Activated CD8-positive, alpha-beta T cell treated with anti-CD3 and anti-CD28 coated beads for 36 hours (primary cell): ENCODE measurements around the gene DLG2. TPM values are rescaled to one million over a fixed set of nuclear protein-coding genes. Genes with fewer than 3 reads are reported as not detected.

Experiments used
- ATAC-seq: fragments of 200-7000 bp; cut with Tn5 transposase; one replicate; pipeline ENCODE4 v1.10.0; 2021; ENCODE audit warnings: mild to moderate bottlenecking, moderate library complexity
- CTCF ChIA-PET: fragments of 350-600 bp; sonication (Branson Sonifier 250); formaldehyde crosslinking; loops from one replicate; lab custom pipeline; 2021; ENCODE audit warnings: antibody characterized with exemption; lab: Charles Lee
- POLR2A ChIA-PET: fragments of 350-600 bp; sonication (Branson Sonifier 250); formaldehyde crosslinking; loops from one replicate; lab custom pipeline; 2021; ENCODE audit warnings: antibody characterized with exemption; lab: Charles Lee
- DNase-seq: peaks from one replicate; pipeline ENCODE4 v3.0.0-alpha.2; 2020
- H3K27ac Mint-ChIP-seq: one replicate; pipeline ENCODE4 v1.8.0; 2021; ENCODE audit warnings: mild to moderate bottlenecking, mixed read lengths
- H3K27me3 Mint-ChIP-seq: one replicate; pipeline ENCODE4 v1.8.0; 2021; ENCODE audit warnings: mixed read lengths
- H3K36me3 Mint-ChIP-seq: one replicate; pipeline ENCODE4 v1.8.0; 2021; ENCODE audit warnings: low read depth, mixed read lengths
- H3K4me1 Mint-ChIP-seq: one replicate; pipeline ENCODE4 v1.8.0; 2021; ENCODE audit warnings: low read depth, mixed read lengths
- H3K4me3 Mint-ChIP-seq: one replicate; pipeline ENCODE4 v1.8.0; 2021; ENCODE audit warnings: mild to moderate bottlenecking, moderate library complexity, mixed read lengths
- H3K9me3 Mint-ChIP-seq: one replicate; pipeline ENCODE4 v1.8.0; 2021; ENCODE audit warnings: mixed read lengths
- intact Hi-C: fragments of 100-400 bp; cut with micrococcal nuclease; formaldehyde crosslinking; loops from one replicate; pipeline ENCODE4 v1.10.0; 2022
- total RNA-seq, 2 experiments: library from RNA; stranded (reverse); gene quantifications; one replicate each; pipeline ENCODE4 v1.2.3, GENCODE V29; 2021
- TF ChIP-seq, protein P1 (sequence below): fragments of 200-600 bp; IDR thresholded peaks from one replicate; pipeline ENCODE4 v1.8.0; 2022; ENCODE audit warnings: antibody characterized with exemption, mild to moderate bottlenecking

DLG2 gene
- total RNA-seq, 2 experiments from 2014 or later, result 2.2 to 2.6 TPM

DNA sequence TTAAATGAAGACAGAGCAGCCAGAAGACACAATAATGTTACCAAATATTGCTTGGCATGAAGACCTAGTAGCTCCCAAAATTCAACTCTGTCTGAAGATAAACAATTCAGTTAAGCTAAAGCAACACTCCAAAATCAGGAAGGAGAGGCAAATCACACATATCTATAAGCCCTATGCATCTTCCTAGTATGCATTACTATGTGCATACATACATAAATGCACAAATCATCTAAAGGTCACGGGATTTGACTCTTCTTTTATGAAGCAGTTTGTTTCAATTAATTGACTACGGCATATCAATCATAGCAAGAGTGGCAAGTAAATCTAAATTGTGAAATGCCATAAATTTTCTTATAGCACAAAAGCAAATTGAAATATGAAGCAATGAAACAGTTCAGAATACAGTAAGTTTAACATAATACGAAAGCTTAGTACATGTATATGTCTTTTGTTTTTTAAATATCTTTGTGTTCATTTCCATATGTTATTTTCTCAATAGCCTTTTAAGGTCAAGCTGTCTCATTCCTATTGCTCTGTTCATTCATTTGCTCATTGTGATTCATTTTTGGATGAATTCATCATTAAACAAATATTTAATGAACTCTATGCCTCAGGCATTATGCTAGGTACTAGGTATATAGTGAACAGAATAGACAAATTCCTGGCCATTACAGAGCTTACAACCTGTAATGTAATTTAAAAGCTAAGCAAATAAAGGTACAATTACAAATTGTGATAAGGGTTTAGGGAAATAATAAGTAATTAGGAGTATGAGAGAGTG lies 540.5 kb downstream of the DLG2 start:
- POLR2A ChIA-PET, result no interaction called here
- peaks cover 33% of the 10 kb centered on the region for H3K9me3 Mint-ChIP-seq
- no peak overlapping the region for H3K4me3 Mint-ChIP-seq
- no peak overlapping the region for H3K27ac Mint-ChIP-seq
- intact Hi-C loops, result no loop called here
- no peaks in the 10 kb centered on the region for H3K36me3 Mint-ChIP-seq
- no peaks in the 10 kb centered on the region for H3K4me1 Mint-ChIP-seq
- TF ChIP-seq, protein P1, sequence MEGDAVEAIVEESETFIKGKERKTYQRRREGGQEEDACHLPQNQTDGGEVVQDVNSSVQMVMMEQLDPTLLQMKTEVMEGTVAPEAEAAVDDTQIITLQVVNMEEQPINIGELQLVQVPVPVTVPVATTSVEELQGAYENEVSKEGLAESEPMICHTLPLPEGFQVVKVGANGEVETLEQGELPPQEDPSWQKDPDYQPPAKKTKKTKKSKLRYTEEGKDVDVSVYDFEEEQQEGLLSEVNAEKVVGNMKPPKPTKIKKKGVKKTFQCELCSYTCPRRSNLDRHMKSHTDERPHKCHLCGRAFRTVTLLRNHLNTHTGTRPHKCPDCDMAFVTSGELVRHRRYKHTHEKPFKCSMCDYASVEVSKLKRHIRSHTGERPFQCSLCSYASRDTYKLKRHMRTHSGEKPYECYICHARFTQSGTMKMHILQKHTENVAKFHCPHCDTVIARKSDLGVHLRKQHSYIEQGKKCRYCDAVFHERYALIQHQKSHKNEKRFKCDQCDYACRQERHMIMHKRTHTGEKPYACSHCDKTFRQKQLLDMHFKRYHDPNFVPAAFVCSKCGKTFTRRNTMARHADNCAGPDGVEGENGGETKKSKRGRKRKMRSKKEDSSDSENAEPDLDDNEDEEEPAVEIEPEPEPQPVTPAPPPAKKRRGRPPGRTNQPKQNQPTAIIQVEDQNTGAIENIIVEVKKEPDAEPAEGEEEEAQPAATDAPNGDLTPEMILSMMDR, result no peak
- H3K27me3 Mint-ChIP-seq, result no peaks in the 10 kb centered on the region
- CTCF ChIA-PET, result no interaction called here
- DNase-seq, result no peak
- ATAC-seq, result no peak

DNA sequence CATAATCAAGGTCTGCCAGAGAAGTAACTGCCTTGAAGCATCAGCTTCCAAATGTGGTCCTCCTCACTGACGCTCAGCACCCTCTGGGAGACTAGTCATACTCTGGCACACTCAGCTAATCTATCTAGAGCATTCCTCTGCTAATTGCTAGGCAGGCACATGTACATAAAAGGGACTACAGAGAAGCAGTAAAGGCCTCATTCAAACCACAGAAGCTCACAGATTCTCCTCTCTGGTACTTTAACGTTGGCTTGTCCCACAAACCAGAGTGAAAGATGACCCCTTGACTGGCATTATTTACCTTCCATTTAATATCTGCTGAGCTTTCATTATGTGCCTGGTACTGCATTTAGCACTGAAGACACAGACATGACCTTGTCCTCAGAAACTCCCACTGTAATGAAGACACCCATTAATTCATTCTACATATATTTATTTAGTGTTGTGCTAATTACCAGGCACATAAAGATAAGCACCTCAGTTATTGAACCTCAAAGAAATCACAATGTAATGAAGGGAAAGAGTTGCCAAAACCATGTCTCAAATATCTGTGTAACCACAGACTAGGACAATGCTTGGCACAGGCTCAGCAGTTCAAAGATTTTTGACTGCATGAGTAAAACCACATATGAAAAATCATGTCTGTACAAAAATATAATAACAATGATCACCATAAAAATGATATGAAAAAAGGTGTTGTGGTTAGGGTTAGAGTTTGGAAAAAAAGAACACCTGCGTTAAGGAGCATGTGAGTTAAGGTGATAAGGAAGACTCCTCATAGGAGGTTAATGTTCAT lies 550.4 kb downstream of the DLG2 start:
- Mint-ChIP-seq H3K9me3 (peaks cover 34% of the 10 kb centered on the region), H3K27ac (no peak overlapping the region), H3K27me3 (no peaks in the 10 kb centered on the region), H3K36me3 (no peaks in the 10 kb centered on the region), H3K4me1 (no peaks in the 10 kb centered on the region), H3K4me3 (no peak overlapping the region)
- ATAC-seq (no peak), DNase-seq (no peak)
- intact Hi-C loops, result no loop called here
- POLR2A ChIA-PET, result no interaction called here
- CTCF ChIA-PET, result no interaction called here
- TF ChIP-seq, protein P1, result no peak

DNA sequence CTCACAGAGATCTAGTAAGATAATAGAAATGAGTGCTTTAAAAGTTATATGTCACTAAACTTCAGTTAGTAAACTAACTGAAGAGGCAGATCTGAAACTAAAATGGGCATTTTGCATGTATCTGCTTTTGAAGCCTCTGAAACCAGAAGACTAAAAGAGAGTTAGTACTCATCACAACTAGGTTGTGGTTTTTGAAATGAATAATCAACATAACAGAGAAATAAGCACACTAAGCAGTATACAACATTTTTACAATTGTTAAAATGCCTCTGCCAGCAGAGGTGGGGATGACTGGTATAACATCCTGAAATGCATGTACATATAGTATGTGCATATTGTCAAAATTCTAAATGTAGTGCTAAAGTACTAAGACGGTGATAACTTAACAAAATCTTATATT lies 564.5 kb downstream of the DLG2 start:
- DNase-seq (no peak), ATAC-seq (no peak)
- CTCF ChIA-PET, result no interaction called here
- intact Hi-C loops, result no loop called here
- Mint-ChIP-seq H3K36me3 (no peaks in the 10 kb centered on the region), H3K9me3 (peaks cover 8% of the 10 kb centered on the region), H3K4me3 (no peak overlapping the region), H3K27me3 (no peaks in the 10 kb centered on the region), H3K27ac (no peak overlapping the region), H3K4me1 (no peaks in the 10 kb centered on the region)
- TF ChIP-seq, protein P1, result no peak
- POLR2A ChIA-PET, result no interaction called here

DNA sequence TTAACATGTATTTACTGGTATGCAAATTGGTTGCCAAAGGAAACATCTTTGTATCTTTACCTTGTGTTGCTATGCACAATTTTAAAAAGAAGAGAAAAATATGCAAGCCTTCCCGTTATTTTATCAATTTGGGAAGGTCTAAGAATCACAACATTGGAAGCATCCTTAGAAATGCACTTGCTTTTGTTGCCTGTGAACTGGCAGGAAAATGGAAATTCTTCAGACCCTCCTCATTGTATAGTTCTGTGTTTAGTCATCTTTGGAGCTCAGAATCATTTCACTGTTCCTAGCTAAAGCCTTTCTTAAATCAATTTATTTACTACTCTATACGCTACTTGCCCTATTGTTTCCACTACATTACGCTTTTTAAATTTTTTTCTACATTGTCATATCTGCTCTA lies 574.5 kb downstream of the DLG2 start:
- H3K4me1 Mint-ChIP-seq, result no peaks in the 10 kb centered on the region
- no peak overlapping the region for H3K27ac Mint-ChIP-seq
- peaks cover 8% of the 10 kb centered on the region for H3K9me3 Mint-ChIP-seq
- POLR2A ChIA-PET, result no interaction called here
- no peaks in the 10 kb centered on the region for H3K27me3 Mint-ChIP-seq
- ATAC-seq (no peak), DNase-seq (no peak)
- intact Hi-C loops, result no loop called here
- H3K4me3 Mint-ChIP-seq, result no peak overlapping the region
- CTCF ChIA-PET, result no interaction called here
- H3K36me3 Mint-ChIP-seq, result no peaks in the 10 kb centered on the region
- TF ChIP-seq, protein P1, result no peak

DNA sequence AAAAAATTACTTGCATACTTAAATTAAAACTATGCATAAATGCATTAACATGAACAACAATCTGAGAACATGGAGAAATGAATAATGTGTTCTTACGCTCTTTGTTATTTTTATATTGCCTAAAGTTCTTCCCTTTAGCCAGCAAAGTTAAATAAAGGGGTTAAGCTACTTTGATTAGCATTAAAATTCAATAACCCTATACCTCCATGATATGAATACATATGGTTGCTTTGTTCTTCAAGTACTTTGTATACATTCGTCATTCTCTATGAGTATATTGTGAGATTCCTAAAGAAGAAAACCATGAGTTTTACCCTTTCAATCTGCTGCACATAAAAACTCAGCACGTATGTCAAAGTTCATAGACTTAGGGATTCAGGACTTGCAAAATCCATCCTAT lies 578.3 kb downstream of the DLG2 start:
- ATAC-seq, result no peak
- ChIA-PET CTCF (no interaction called here), POLR2A (no interaction called here)
- no peak for DNase-seq
- Mint-ChIP-seq H3K4me1 (no peaks in the 10 kb centered on the region), H3K36me3 (no peaks in the 10 kb centered on the region), H3K9me3 (peaks cover 11% of the 10 kb centered on the region), H3K4me3 (no peak overlapping the region), H3K27ac (no peak overlapping the region), H3K27me3 (no peaks in the 10 kb centered on the region)
- TF ChIP-seq, protein P1, result no peak
- intact Hi-C loops, result no loop called here
